ENCODE measurements around the gene L3MBTL1.
A peak's percentile ranks its signal among the peaks of the same experiment; 100 is the strongest.
"Not testable (repeated sequence)": the region's sequence is repeated elsewhere in the genome, so short reads cannot be mapped to it uniquely, and the experiment has no call there.

Gene L3MBTL1

GRCh38 chr20:43507150-43508080 is at the start of gene L3MBTL1:
Gene L3MBTL1 (plus strand): TSS chr20:43507697. CDS start chr20:43513504, 5,807 bp downstream.
- DNase-seq (ENCODE audit: low spot score) = peak; percentile 56

GRCh38 chr20:43458422-43458924 is 49.0 kb upstream of the L3MBTL1 start:
- no peak for DNase-seq (ENCODE audit: low spot score)

DNA sequence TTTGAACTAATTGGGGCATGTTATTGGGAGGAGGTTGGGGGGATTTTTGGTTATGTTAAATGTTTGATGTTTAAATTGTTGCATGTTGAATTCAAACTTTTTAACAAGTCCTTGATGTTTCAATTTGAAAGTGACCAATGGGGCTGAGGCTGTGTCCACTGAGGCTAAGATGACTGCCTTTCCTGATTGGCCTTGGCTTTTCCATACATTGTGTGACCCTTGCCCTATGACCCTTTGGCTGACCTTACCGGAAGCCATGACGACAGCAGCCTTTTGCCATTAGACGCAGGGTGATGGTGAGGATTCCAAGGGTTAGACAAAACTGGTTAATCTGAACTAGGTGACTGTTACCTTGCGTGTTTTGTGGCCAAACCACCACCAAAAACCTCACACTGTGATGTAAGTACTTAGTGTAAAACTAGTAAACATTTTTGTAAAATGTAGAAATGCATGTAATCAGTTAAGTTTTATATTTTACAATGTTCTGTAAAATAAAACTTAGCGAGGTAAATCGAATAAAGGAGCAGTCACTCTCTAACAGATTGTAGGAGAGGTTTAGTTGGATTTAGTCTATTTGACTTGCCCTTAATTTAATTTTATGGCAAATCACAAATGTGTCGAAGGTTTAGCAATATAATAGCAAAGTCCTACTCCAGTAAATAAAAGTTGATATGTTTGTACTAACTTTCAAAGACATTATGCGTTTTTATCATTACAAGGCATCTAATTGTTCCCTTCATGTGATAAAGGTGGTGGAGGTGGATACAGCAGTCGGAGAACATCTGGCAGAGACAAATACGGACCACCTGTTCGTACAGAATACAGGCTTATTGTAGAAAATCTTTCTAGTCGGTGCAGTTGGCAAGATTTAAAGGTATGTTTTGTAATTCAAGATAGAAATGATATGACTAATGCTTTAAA is 48.2 kb upstream of the L3MBTL1 start:
- no peak for DNase-seq (ENCODE audit: low spot score)

- DNase-seq (ENCODE audit: low spot score) = no peak
These were observed 47.2 kb upstream of the L3MBTL1 start for GRCh38 chr20:43460172-43460829.

DNA sequence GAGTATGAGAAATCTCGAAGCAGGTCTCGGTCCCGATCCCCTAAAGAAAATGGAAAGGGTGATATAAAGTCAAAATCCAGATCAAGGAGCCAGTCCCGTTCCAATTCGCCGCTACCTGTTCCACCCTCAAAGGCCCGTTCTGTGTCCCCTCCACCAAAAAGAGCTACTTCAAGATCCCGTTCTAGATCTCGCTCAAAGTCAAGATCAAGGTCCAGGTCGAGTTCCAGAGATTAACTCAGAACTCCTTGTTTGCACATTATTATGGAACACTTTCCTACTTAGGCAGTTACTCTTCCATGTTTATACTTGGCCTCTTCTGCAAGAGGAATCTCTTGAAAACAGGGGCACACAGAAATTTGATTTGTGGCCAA is 46.7 kb upstream of the L3MBTL1 start:
- DNase-seq (ENCODE audit: low spot score) = no peak

- DNase-seq (ENCODE audit: low spot score) = no peak
These were observed 45.4 kb upstream of the L3MBTL1 start for GRCh38 chr20:43461894-43462659.

- no peak for DNase-seq (ENCODE audit: low spot score)
These were observed 44.6 kb upstream of the L3MBTL1 start for GRCh38 chr20:43462660-43463526.

DNA sequence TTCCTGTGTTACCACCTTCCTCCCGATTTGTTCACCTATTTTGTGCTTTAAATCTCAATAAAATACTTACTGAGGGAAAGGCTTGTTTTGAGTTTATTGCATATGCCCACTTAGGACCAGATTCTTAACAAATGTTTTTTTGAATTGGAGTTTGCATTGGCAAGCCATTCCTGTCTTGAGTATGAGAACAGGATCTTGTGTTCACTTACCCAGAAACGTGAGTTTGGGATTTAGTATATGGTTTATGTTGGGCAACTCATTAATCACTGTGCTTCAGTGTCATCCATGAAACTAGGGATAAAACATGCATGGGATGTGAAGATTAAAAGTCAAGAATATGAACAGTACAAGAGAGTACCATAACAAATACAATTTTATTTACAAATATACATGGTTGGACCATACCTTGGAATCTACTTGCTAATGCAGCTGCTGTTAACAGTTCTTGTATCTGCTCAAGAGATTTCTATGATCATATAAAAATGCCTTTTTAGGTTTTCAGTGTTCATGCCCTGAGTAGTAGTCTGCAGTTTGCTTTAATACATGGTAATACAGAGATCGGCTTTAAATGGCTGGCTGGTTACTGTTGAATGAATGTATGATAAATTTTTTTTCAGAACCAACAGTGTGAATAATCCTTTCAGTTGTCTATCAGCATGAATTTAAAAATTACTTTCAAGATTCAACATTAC is 43.8 kb upstream of the L3MBTL1 start:
- no peak for DNase-seq (ENCODE audit: low spot score)

- DNase-seq (ENCODE audit: low spot score) = no peak
These were observed 43.2 kb upstream of the L3MBTL1 start for GRCh38 chr20:43464219-43464790.

DNA sequence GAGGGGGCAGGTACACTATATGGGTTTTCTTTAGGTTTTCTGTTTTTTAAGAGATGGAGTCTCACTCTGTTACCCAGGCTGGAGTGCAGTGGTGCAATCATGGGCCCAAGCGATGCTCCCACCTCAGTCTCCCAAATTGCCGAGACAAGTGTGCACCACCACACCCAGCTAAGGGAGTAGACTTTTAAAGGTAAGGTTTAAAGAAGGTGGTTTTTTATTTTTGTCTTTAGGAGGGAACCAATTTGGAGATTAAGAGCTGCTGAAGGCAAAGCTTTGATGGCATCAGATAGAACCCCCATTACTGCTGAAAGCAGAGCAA is 41.9 kb upstream of the L3MBTL1 start:
- DNase-seq (ENCODE audit: low spot score) = no peak

- DNase-seq (ENCODE audit: low spot score) = no peak
These were observed 39.9 kb upstream of the L3MBTL1 start for GRCh38 chr20:43467589-43467988.

GRCh38 chr20:43472671-43473380 is 34.7 kb upstream of the L3MBTL1 start:
- no peak for DNase-seq (ENCODE audit: low spot score)

- DNase-seq (ENCODE audit: low spot score) = no peak
These were observed 34.2 kb upstream of the L3MBTL1 start for GRCh38 chr20:43473381-43473704.

GRCh38 chr20:43477193-43477592 is 30.3 kb upstream of the L3MBTL1 start:
- no peak for DNase-seq (ENCODE audit: low spot score)

DNA sequence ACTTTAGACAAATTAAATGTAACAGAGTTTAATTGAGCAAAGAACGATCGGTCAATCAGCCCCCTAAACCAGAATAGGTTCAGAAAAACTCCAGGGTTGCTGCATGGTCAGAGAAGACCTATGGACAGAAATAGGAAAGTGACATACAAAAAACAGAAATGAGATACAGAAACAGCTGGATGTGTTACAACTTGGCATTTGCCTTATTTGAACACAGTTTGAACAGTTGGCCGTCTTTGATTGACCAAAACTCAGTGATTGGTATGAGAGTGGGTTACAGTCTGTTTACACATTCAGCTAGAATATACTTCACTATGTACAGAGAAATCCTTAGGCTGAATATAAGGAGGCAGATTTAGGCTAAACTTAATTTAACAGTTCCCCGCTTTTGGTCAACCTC is 29.9 kb upstream of the L3MBTL1 start:
- DNase-seq (ENCODE audit: low spot score) = no peak

GRCh38 chr20:43490038-43490437 is 17.5 kb upstream of the L3MBTL1 start:
- no peak for DNase-seq (ENCODE audit: low spot score)

- DNase-seq (ENCODE audit: low spot score) = no peak
These were observed 15.4 kb upstream of the L3MBTL1 start for GRCh38 chr20:43492101-43492500.

DNA sequence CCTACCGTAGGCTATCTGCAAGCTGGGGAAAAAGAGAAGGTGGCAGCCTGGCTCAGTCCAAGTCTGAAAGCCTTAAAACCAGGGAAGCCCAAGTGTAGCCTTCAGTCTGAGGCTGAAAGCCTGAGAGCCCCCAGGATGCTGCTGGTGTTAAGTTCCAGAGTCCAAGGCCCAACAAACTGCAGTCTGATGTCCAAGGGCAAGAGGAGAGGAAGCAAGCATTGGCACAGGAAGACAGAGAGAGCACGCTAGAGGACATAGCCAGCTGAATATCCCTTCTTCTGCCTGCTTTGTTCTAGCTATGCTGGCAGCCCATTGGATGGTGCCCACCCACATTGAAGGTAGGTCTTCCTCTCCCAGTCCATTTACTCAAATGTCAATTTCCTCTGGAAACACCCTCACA is 12.1 kb upstream of the L3MBTL1 start:
- DNase-seq (ENCODE audit: low spot score) = no peak

DNA sequence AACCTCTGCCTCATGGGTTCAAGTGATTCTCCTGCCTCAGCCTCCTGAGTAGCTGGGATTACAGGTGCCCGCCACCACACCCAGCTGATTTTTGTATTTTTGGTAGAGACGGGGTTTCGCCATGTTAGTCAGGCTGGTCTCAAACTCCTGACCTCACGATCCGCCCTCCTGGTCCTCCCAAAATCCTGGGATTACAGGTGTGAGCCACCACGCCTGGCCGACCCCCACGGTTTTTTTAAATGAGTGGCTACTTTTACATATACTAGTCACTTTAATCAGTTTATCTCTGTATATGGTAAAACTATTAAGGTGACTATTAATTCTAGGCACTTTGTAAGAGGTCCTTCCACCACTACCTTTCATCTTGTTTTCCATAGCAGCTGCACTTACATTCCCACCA is 5.5 kb upstream of the L3MBTL1 start:
- not testable (repeated sequence) for DNase-seq (ENCODE audit: low spot score)
